Measurements from ENCODE around the gene DCHS1.

- TF ChIP-seq, protein P1, sequence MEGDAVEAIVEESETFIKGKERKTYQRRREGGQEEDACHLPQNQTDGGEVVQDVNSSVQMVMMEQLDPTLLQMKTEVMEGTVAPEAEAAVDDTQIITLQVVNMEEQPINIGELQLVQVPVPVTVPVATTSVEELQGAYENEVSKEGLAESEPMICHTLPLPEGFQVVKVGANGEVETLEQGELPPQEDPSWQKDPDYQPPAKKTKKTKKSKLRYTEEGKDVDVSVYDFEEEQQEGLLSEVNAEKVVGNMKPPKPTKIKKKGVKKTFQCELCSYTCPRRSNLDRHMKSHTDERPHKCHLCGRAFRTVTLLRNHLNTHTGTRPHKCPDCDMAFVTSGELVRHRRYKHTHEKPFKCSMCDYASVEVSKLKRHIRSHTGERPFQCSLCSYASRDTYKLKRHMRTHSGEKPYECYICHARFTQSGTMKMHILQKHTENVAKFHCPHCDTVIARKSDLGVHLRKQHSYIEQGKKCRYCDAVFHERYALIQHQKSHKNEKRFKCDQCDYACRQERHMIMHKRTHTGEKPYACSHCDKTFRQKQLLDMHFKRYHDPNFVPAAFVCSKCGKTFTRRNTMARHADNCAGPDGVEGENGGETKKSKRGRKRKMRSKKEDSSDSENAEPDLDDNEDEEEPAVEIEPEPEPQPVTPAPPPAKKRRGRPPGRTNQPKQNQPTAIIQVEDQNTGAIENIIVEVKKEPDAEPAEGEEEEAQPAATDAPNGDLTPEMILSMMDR (IDR thresholded peaks at IDR 0.05) = no peak
- no peak for TF ChIP-seq POLR2A (IDR thresholded peaks at IDR 0.05)
Measured at GRCh38 chr11:6636480-6636879, 19.1 kb downstream of the DCHS1 start.
